ENCODE data around the gene POFUT1. TPM values are rescaled to one million over a fixed set of nuclear protein-coding genes. Genes with fewer than 3 reads are reported as not detected.

The POFUT1 gene
- total RNA-seq, 2 experiments from 2014 or later: 26.5 to 27.1 TPM

GRCh38 chr20:32285621-32286371 is 78.1 kb downstream of the POFUT1 start:
- H3K27me3 Mint-ChIP-seq: no peaks in the 10 kb centered on the region
- H3K9me3 Mint-ChIP-seq: no peaks in the 10 kb centered on the region
- H3K4me1 Mint-ChIP-seq: peaks cover 51% of the 10 kb centered on the region
- H3K4me3 Mint-ChIP-seq: peak overlapping the region; percentile 12
- ChIA-PET POLR2A (interaction anchor here (0.6 kb wide), 1 partner anchor 34 kb away, joined by 4 read pairs; no protein-coding TSS in a partner anchor), CTCF (interaction anchor here (0.8 to 1.7 kb wide), 6 partner anchors 9 to 38 kb away, joined by 3 to 5 read pairs (median 4); no protein-coding TSS in a partner anchor)
- H3K27ac Mint-ChIP-seq: peak overlapping the region; percentile 88
- DNase-seq: peak; percentile 50
- peaks cover 17% of the 10 kb centered on the region for H3K36me3 Mint-ChIP-seq (ENCODE audit: low read depth)

DNA sequence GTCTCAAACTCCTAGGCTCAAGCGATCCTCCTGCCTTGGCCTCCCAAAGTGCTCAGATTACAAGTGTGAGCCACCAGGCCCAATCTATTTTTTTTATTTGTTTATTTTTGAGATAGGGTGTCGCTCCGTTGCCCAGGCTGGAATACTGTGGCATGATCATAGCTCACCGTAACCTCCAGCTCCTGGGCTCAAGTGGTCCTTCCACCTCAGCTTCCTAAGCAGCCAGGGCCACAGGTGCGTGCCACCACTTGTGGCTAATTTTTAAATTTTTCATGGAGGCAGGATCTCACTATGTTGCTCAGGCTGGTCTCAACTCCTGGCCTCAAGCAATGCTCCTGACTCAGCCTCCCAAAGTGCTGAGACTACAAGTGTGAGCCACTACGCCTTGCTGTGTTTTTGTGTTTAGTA is 79.6 kb downstream of the POFUT1 start:
- no peaks in the 10 kb centered on the region for H3K27me3 Mint-ChIP-seq
- DNase-seq: no peak
- CTCF ChIA-PET: no interaction called here
- peaks cover 11% of the 10 kb centered on the region for H3K36me3 Mint-ChIP-seq (ENCODE audit: low read depth)
- no peaks in the 10 kb centered on the region for H3K9me3 Mint-ChIP-seq
- peak overlapping the region; percentile 65 for H3K27ac Mint-ChIP-seq
- peaks cover 38% of the 10 kb centered on the region for H3K4me1 Mint-ChIP-seq
- no peak overlapping the region for H3K4me3 Mint-ChIP-seq
- POLR2A ChIA-PET: no interaction called here

Other genes starting within 250 kb of the POFUT1 start
- under 1 TPM in 1 of 2 experiments, not detected in 1; 0.05 TPM for gene XKR7, start 239.7 kb upstream of the POFUT1 start, total RNA-seq
- not detected for gene CCM2L, start 197.4 kb upstream of the POFUT1 start, total RNA-seq
- gene HCK, start 155.6 kb upstream of the POFUT1 start, total RNA-seq: not detected
- 10 to 100 TPM; 36.8 to 44.2 TPM for gene TM9SF4, start 98.2 kb upstream of the POFUT1 start, total RNA-seq
- 10 to 100 TPM; 22.8 to 25.6 TPM for gene PLAGL2, start 137 bp upstream of the POFUT1 start, total RNA-seq
- 10 to 100 TPM; 16.1 to 16.9 TPM for gene KIF3B, start 69.8 kb downstream of the POFUT1 start, total RNA-seq
- 100 to 1,000 TPM; 110 TPM for gene ASXL1, start 150.5 kb downstream of the POFUT1 start, total RNA-seq